OCI-LY7 (cell line): Measurements from ENCODE around the gene LRBA. TPM values are rescaled to one million over a fixed set of nuclear protein-coding genes. Genes with fewer than 3 reads are reported as not detected.

Experiments
- BruUV-seq: library from RNA; stranded (reverse); fragments of 400-500 nt; replicated peaks from 2 replicates; lab custom pipeline; 2021; lab: Mats Ljungman, UMichigan
- CTCF ChIA-PET: fragments of 300-600 bp; sonication (Branson Sonifier 250); formaldehyde crosslinking; loops from one replicate; lab custom pipeline; 2022; ENCODE audit warnings: antibody characterized with exemption; ENCODE audit not compliant: unreplicated experiment; lab: Charles Lee
- POLR2A ChIA-PET: fragments of 300-600 bp; sonication (Branson Sonifier 250); formaldehyde crosslinking; loops from one replicate; lab custom pipeline; 2022; ENCODE audit warnings: antibody characterized with exemption; lab: Charles Lee
- DNase-seq: peaks from one replicate; pipeline ENCODE4 v3.0.0-alpha.2; 2015; ENCODE audit warnings: low spot score
- H2AFZ ChIP-seq: fragments of 200-600 bp; sonication (generic), shearing (Covaris generic); 2 replicates; pipeline ENCODE4 v1.6.1; 2014; ENCODE audit warnings: mild to moderate bottlenecking, antibody characterized with exemption, low read length, moderate library complexity
- H3K27ac ChIP-seq: fragments of 200-600 bp; sonication (generic); 2 replicates; pipeline ENCODE4 v1.5.1; 2014; ENCODE audit warnings: mixed run types, low read depth, mild to moderate bottlenecking, moderate library complexity, low read length, inconsistent platforms; ENCODE audit not compliant: poor library complexity, severe bottlenecking
- H3K36me3 ChIP-seq: fragments of 200-600 bp; sonication (generic); 2 replicates; pipeline ENCODE4 v1.6.1; 2014; ENCODE audit warnings: mild to moderate bottlenecking, antibody characterized with exemption, low read length, moderate library complexity, mixed read lengths; ENCODE audit not compliant: insufficient read depth
- H3K4me1 ChIP-seq: fragments of 200-600 bp; sonication (generic); 2 replicates; pipeline ENCODE4 v1.5.1; 2014; ENCODE audit warnings: mild to moderate bottlenecking, low read length; ENCODE audit not compliant: insufficient read depth, poor library complexity, severe bottlenecking
- H3K4me2 ChIP-seq: fragments of 200-600 bp; sonication (generic); 2 replicates; pipeline ENCODE4 v1.6.1; 2014; ENCODE audit warnings: mild to moderate bottlenecking, low read length
- H3K4me3 ChIP-seq: fragments of 200-600 bp; sonication (generic); 2 replicates; pipeline ENCODE4 v1.5.1; 2014; ENCODE audit warnings: mild to moderate bottlenecking, low read depth, low read length; ENCODE audit not compliant: poor library complexity, severe bottlenecking
- H3K79me2 ChIP-seq: fragments of 200-600 bp; sonication (generic); 2 replicates; pipeline ENCODE4 v1.6.1; 2016; ENCODE audit warnings: low read depth, mild to moderate bottlenecking, low read length, moderate library complexity, mixed read lengths; ENCODE audit not compliant: insufficient read depth
- H3K9me2 ChIP-seq: fragments of 200-600 bp; sonication (generic); 2 replicates; pipeline ENCODE4 v1.6.1; 2016; ENCODE audit warnings: mild to moderate bottlenecking, low read length, mixed read lengths; ENCODE audit not compliant: insufficient read depth
- H3K9me3 ChIP-seq: fragments of 200-600 bp; sonication (generic); 2 replicates; pipeline ENCODE4 v1.6.1; 2014; ENCODE audit warnings: mild to moderate bottlenecking, mixed run types, low read length, mixed read lengths
- H4K20me1 ChIP-seq: fragments of 200-600 bp; sonication (generic); 2 replicates; pipeline ENCODE4 v1.6.1; 2014; ENCODE audit warnings: mild to moderate bottlenecking, antibody characterized with exemption, low read length, moderate library complexity, mixed read lengths; ENCODE audit not compliant: insufficient read depth
- EZH2phosphoT487 ChIP-seq: fragments of 200-600 bp; sonication (generic); IDR thresholded peaks from 2 replicates; pipeline ENCODE4 v1.6.1; 2018; ENCODE audit warnings: low read depth, borderline replicate concordance, mild to moderate bottlenecking, mixed run types, antibody characterized with exemption, low read length, moderate library complexity, mixed read lengths
- intact Hi-C: fragments of 100-400 bp; cut with micrococcal nuclease; formaldehyde crosslinking; loops from one replicate; pipeline ENCODE4 v1.10.0; 2022; ENCODE audit not compliant: unreplicated experiment
- total RNA-seq, 2 experiments: library from RNA; depleted of rRNA in 1 of 2; stranded (reverse); fragments of >200 nt in 1 of 2; shearing (Covaris generic) in 1 of 2; gene quantifications; 2 replicates each; pipeline ENCODE4 v1.2.3, GENCODE V29; 2014 to 2022
- TF ChIP-seq, protein P1 (sequence below): fragments of 200-600 bp; sonication (generic); conservative IDR thresholded peaks from 2 replicates; pipeline ENCODE4 v1.5.1; 2014; ENCODE audit warnings: mild to moderate bottlenecking, antibody characterized with exemption, low read length, moderate library complexity, mixed read lengths

LRBA gene
- total RNA-seq, 2 experiments from 2014 or later: 60.4 to 66.7 TPM

DNA sequence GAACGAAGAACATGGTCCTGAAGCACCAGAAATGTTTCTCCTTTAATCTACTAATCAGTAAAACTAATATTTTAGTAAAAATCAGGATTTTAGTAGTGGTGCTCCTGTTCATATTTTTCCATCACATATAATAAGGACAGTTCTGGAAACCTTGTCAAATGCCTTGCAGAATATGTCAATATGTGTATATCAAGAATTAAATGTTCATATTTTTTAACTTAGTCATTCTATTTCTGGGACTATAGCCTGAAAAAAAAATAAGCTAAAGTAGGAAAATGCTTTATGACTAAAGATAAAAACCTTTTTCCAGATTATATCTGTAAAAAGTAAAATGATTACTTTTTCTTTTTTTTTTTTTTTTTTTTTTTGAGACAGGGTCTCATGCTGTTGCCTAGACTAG is 368.1 kb downstream of the LRBA start:
- TF ChIP-seq, protein P1, sequence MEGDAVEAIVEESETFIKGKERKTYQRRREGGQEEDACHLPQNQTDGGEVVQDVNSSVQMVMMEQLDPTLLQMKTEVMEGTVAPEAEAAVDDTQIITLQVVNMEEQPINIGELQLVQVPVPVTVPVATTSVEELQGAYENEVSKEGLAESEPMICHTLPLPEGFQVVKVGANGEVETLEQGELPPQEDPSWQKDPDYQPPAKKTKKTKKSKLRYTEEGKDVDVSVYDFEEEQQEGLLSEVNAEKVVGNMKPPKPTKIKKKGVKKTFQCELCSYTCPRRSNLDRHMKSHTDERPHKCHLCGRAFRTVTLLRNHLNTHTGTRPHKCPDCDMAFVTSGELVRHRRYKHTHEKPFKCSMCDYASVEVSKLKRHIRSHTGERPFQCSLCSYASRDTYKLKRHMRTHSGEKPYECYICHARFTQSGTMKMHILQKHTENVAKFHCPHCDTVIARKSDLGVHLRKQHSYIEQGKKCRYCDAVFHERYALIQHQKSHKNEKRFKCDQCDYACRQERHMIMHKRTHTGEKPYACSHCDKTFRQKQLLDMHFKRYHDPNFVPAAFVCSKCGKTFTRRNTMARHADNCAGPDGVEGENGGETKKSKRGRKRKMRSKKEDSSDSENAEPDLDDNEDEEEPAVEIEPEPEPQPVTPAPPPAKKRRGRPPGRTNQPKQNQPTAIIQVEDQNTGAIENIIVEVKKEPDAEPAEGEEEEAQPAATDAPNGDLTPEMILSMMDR: no peak
- no peak for TF ChIP-seq EZH2phosphoT487
- ChIA-PET POLR2A (no interaction called here), CTCF (no interaction called here)
- H3K4me3 ChIP-seq: no peak overlapping the region
- H3K36me3 ChIP-seq: no peaks in the 10 kb centered on the region
- no peak overlapping the region for H3K4me2 ChIP-seq
- no peaks in the 10 kb centered on the region for H3K9me2 ChIP-seq
- no peak overlapping the region for H2AFZ ChIP-seq
- DNase-seq: no peak
- no peaks in the 10 kb centered on the region for H3K9me3 ChIP-seq
- no peaks in the 10 kb centered on the region for H4K20me1 ChIP-seq
- intact Hi-C loops: no loop called here
- H3K27ac ChIP-seq: no peak overlapping the region
- no peaks in the 10 kb centered on the region for H3K4me1 ChIP-seq
- no peaks in the 10 kb centered on the region for H3K79me2 ChIP-seq
- no TSS peak for BruUV-seq

- no peak for DNase-seq
- BruUV-seq: no TSS peak
- ChIA-PET CTCF (no interaction called here), POLR2A (no interaction called here)
- H3K4me1 ChIP-seq: no peaks in the 10 kb centered on the region
- no peaks in the 10 kb centered on the region for H3K36me3 ChIP-seq
- no peaks in the 10 kb centered on the region for H3K9me3 ChIP-seq
- H2AFZ ChIP-seq: no peak overlapping the region
- H4K20me1 ChIP-seq: no peaks in the 10 kb centered on the region
- intact Hi-C loops: no loop called here
- H3K4me2 ChIP-seq: no peak overlapping the region
- no peak overlapping the region for H3K27ac ChIP-seq
- no peaks in the 10 kb centered on the region for H3K79me2 ChIP-seq
- no peak overlapping the region for H3K4me3 ChIP-seq
- TF ChIP-seq EZH2phosphoT487: no peak
- TF ChIP-seq, protein P1: no peak
- no peaks in the 10 kb centered on the region for H3K9me2 ChIP-seq
These were observed 373.5 kb downstream of the LRBA start for GRCh38 chr4:150641612-150642011.

GRCh38 chr4:150632639-150633038 is 382.4 kb downstream of the LRBA start:
- no peaks in the 10 kb centered on the region for H3K79me2 ChIP-seq
- no peaks in the 10 kb centered on the region for H4K20me1 ChIP-seq
- no peak for DNase-seq
- H3K27ac ChIP-seq: no peak overlapping the region
- no peaks in the 10 kb centered on the region for H3K4me1 ChIP-seq
- intact Hi-C loops: no loop called here
- H3K9me2 ChIP-seq: no peaks in the 10 kb centered on the region
- BruUV-seq: no TSS peak
- ChIA-PET CTCF (no interaction called here), POLR2A (interaction anchor here (0.5 to 1.0 kb wide), 4 partner anchors 78 to 667 kb away, joined by 3 to 4 read pairs (median 4); no protein-coding TSS in a partner anchor)
- H3K9me3 ChIP-seq: peaks cover 10% of the 10 kb centered on the region; the same call in 1 of the 2 replicates
- no peak overlapping the region for H3K4me3 ChIP-seq
- no peak for TF ChIP-seq EZH2phosphoT487
- TF ChIP-seq, protein P1: no peak
- no peak overlapping the region for H2AFZ ChIP-seq
- H3K4me2 ChIP-seq: no peak overlapping the region
- no peaks in the 10 kb centered on the region for H3K36me3 ChIP-seq
